Keratinocyte (primary cell): Measurements from ENCODE around the gene SETD7. TPM values are rescaled to one million over a fixed set of nuclear protein-coding genes. Genes with fewer than 3 reads are reported as not detected.

Source experiments
- DNase-seq: peaks from one replicate; pipeline ENCODE4 v3.0.0-alpha.2; 2011; ENCODE audit warnings: low read depth, missing footprints, low spot score
- FAIRE-seq: peaks from 2 replicates; lab custom pipeline; 2011; peaks lifted over from hg19 to GRCh38; lab: Jason Lieb, UNC
- H2AFZ ChIP-seq: 2 replicates; pipeline ENCODE4 v1.6.0; 2012; ENCODE audit warnings: low read length, control low read depth, inconsistent platforms; ENCODE audit not compliant: control insufficient read depth
- H3K27ac ChIP-seq: 2 replicates; pipeline ENCODE4 v1.5.1; 2011; ENCODE audit warnings: low read length; ENCODE audit not compliant: control insufficient read depth, insufficient read depth
- H3K27me3 ChIP-seq: 3 replicates; pipeline ENCODE4 v1.6.0; 2011; ENCODE audit warnings: low read length; ENCODE audit not compliant: control insufficient read depth, insufficient read depth; ENCODE audit errors: extremely low read depth
- H3K36me3 ChIP-seq, 2 experiments: 2 replicates in 1 of 2; 3 replicates in 1 of 2; pipeline ENCODE4 v1.5.1; 2011; ENCODE audit warnings: low read length in 2 of 2, mild to moderate bottlenecking in 1 of 2; ENCODE audit not compliant: control insufficient read depth in 2 of 2, insufficient read depth in 2 of 2; ENCODE audit errors: extremely low read depth in 1 of 2
- H3K4me1 ChIP-seq: 3 replicates; pipeline ENCODE4 v1.5.1; 2011; ENCODE audit warnings: low read length; ENCODE audit not compliant: control insufficient read depth, insufficient read depth; ENCODE audit errors: extremely low read depth
- H3K4me2 ChIP-seq: 3 replicates; pipeline ENCODE4 v1.6.0; 2011; ENCODE audit warnings: low read depth, low read length; ENCODE audit not compliant: control insufficient read depth, insufficient read depth; ENCODE audit errors: extremely low read depth
- H3K4me3 ChIP-seq, 3 experiments: fragments of 200-600 bp in 1 of 3; sonication (generic) in 1 of 3; 2 replicates in 2 of 3; 3 replicates in 1 of 3; pipeline ENCODE4 v1.5.1; 2011 to 2016; ENCODE audit warnings: low read length in 3 of 3, mild to moderate bottlenecking in 3 of 3, control low read depth in 2 of 3, inconsistent platforms in 1 of 3, low read depth in 1 of 3, mixed read lengths in 1 of 3, mixed run types in 1 of 3, moderate library complexity in 1 of 3; ENCODE audit not compliant: control insufficient read depth in 2 of 3, insufficient read depth in 2 of 3; ENCODE audit errors: extremely low read depth in 1 of 3
- H3K79me2 ChIP-seq: 2 replicates; pipeline ENCODE4 v1.6.0; 2012; ENCODE audit warnings: low read length; ENCODE audit not compliant: control insufficient read depth, insufficient read depth
- H3K9ac ChIP-seq: 3 replicates; pipeline ENCODE4 v1.6.0; 2011; ENCODE audit warnings: low read length; ENCODE audit not compliant: control insufficient read depth, insufficient read depth; ENCODE audit errors: extremely low read depth
- H3K9me1 ChIP-seq: 3 replicates; pipeline ENCODE4 v1.6.0; 2011; ENCODE audit warnings: low read length; ENCODE audit not compliant: control insufficient read depth, insufficient read depth; ENCODE audit errors: extremely low read depth
- H3K9me3 ChIP-seq: 2 replicates; pipeline ENCODE4 v1.5.1; 2012; ENCODE audit warnings: low read depth, low read length; ENCODE audit not compliant: control insufficient read depth
- H4K20me1 ChIP-seq: 3 replicates; pipeline ENCODE4 v1.6.0; 2011; ENCODE audit warnings: low read length; ENCODE audit not compliant: control insufficient read depth, insufficient read depth; ENCODE audit errors: extremely low read depth
- CTCF ChIP-seq, 3 experiments: IDR thresholded peaks in 1 of 3; conservative IDR thresholded peaks in 1 of 3; optimal IDR thresholded peaks in 1 of 3; 2 replicates in 2 of 3; 3 replicates in 1 of 3; pipeline versions ENCODE3 to v1.5.1; 2011; ENCODE audit warnings: low read length in 3 of 3, mild to moderate bottlenecking in 3 of 3, moderate library complexity in 2 of 3, control low read depth in 1 of 3, inconsistent platforms in 1 of 3; ENCODE audit not compliant: insufficient read depth in 2 of 3; ENCODE audit errors: extremely low read depth in 1 of 3
- EZH2 ChIP-seq: IDR thresholded peaks from one replicate; pipeline ENCODE4 v1.6.1; 2012; ENCODE audit warnings: inconsistent platforms, mild to moderate bottlenecking, low read length, moderate library complexity
- dilution Hi-C: fragments of 300-500 bp; cut with MboI; formaldehyde crosslinking; loops from one replicate; pipeline ENCODE4 v1.7.0; 2020; ENCODE audit warnings: low sequenced_read_pairs; ENCODE audit not compliant: extremely low pct_ligation_motif_present
- polyA plus RNA-seq, 5 experiments: library from polyadenylated mRNA; depleted of rRNA in 3 of 5; stranded (reverse) in 3 of 5; stranded (forward) in 1 of 5; unstranded in 1 of 5; fragments of >200 nt; gene quantifications; 1 replicate in 1 of 5; 2 replicates in 3 of 5; 3 replicates in 1 of 5; pipeline versions ENCODE4 v1.2.1 to v1.2.3, GENCODE V29; 2011 to 2012; ENCODE audit warnings: missing spikeins in 2 of 5, low read depth in 1 of 5, low replicate concordance in 1 of 5

SETD7 gene
- polyA plus RNA-seq, 1 donor (not counting 4 experiments of a cell fraction or from before 2014, with no cell fraction given): 18.8 TPM

- Histone ChIP-seq H3K4me3 (no peak overlapping the region), H3K79me2 (no peaks in the 10 kb centered on the region), H3K9me3 (no peaks in the 10 kb centered on the region), H3K27ac (no peak overlapping the region), H4K20me1 (no peaks in the 10 kb centered on the region), H3K27me3 (no peaks in the 10 kb centered on the region), H3K9me1 (no peaks in the 10 kb centered on the region), H2AFZ (no peak overlapping the region), H3K36me3 (peaks cover 3 to 14% of the 10 kb centered on the region in 2 experiments), H3K9ac (no peak overlapping the region), H3K4me1 (no peaks in the 10 kb centered on the region), H3K4me2 (no peak overlapping the region)
- DNase-seq (no peak), FAIRE-seq (no peak)
- dilution Hi-C loops: no loop called here
- no peak for TF ChIP-seq EZH2
- TF ChIP-seq CTCF (optimal IDR thresholded peaks at IDR 0.05 in 1 of 3, IDR thresholded peaks at IDR 0.05 in 1 of 3, conservative IDR thresholded peaks at IDR 0.05 in 1 of 3; ENCODE audit: extremely low read depth in 1 of 3, insufficient read depth in 2 of 3, low read length in 3 of 3): no peak
These were observed 22.5 kb downstream of the SETD7 start for GRCh38 chr4:139533511-139533910.

- no peaks in the 10 kb centered on the region for H3K4me1 ChIP-seq
- no peaks in the 10 kb centered on the region for H3K9me1 ChIP-seq
- H3K27me3 ChIP-seq: no peaks in the 10 kb centered on the region
- DNase-seq: no peak
- no peak overlapping the region for H3K4me2 ChIP-seq
- no peak overlapping the region for H3K9ac ChIP-seq
- no peaks in the 10 kb centered on the region for H4K20me1 ChIP-seq
- H3K36me3 ChIP-seq: peaks cover 7 to 16% of the 10 kb centered on the region in 2 experiments
- no peaks in the 10 kb centered on the region for H3K9me3 ChIP-seq
- dilution Hi-C loops: no loop called here
- no peak overlapping the region for H2AFZ ChIP-seq
- H3K4me3 ChIP-seq: no peak overlapping the region
- no peak for TF ChIP-seq CTCF (optimal IDR thresholded peaks at IDR 0.05 in 1 of 3, IDR thresholded peaks at IDR 0.05 in 1 of 3, conservative IDR thresholded peaks at IDR 0.05 in 1 of 3; ENCODE audit: extremely low read depth in 1 of 3, insufficient read depth in 2 of 3, low read length in 3 of 3)
- TF ChIP-seq EZH2: no peak
- H3K79me2 ChIP-seq: no peaks in the 10 kb centered on the region
- no peak for FAIRE-seq
- H3K27ac ChIP-seq: no peak overlapping the region
These were observed 23.1 kb downstream of the SETD7 start for GRCh38 chr4:139532947-139533346.
